ENCODE results near the gene CNNM2. TPM values are rescaled to one million over a fixed set of nuclear protein-coding genes. Genes with fewer than 3 reads are reported as not detected.
"Not testable (repeated sequence)": the region's sequence is repeated elsewhere in the genome, so short reads cannot be mapped to it uniquely, and the experiment has no call there.

Gene CNNM2
- total RNA-seq, 1 donor from 2014 or later = 2.2 TPM

DNA sequence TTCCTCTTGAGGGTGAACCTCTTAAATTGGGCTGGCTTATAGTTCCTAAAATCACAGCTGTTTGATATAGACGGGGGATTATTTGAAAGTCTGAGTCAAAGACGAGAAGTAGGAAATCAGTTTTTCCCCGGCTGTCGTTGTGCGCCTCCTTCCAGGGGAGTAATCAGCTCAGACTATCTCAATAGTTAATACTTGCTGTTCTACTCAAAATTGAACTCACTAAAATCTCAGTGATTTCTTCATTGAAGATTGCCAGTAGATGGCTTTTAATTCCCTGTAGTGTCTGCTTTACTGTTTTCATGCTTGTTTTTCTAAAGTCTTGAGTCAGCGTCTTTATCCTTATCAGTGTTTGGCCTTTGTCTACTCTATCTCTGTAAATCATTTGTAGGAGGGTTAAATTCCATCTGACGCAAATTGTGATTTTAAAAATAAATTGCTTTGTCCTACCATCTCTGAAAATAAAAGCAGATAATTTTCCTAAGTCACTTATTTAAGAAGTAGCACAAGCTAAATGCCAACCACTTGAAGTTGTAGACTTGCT lies 47.3 kb downstream of the CNNM2 start:
- DNase-seq (ENCODE audit: low read depth, low spot score) = no peak

DNA sequence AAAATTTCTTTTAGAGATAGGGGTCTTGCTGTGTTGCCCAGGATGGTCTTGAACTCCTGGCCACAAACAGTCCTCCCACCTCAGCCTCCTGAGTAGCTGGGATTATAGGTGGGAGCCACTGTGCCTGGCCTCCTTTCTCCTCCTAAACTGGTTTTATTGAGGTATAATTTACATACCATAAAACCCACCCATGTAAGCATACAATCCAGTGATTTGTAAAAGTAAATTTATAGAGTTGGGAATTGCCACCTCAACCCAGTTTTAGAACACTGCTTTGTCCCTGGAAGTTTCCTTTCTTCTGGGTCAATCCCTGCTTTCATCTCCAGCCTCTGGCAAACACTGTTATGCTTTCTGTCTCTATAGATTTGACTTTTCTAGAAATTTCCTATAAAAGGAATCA lies 49.0 kb downstream of the CNNM2 start:
- DNase-seq (ENCODE audit: low read depth, low spot score) = no peak

- DNase-seq (ENCODE audit: low read depth, low spot score) = no peak
Measured at GRCh38 chr10:102970562-102971340, 52.7 kb downstream of the CNNM2 start.

GRCh38 chr10:102975483-102976379 lies 57.6 kb downstream of the CNNM2 start:
- no peak for DNase-seq (ENCODE audit: low read depth, low spot score)

GRCh38 chr10:102976380-102976726 lies 58.3 kb downstream of the CNNM2 start:
- not testable (repeated sequence) for DNase-seq (ENCODE audit: low read depth, low spot score)

DNA sequence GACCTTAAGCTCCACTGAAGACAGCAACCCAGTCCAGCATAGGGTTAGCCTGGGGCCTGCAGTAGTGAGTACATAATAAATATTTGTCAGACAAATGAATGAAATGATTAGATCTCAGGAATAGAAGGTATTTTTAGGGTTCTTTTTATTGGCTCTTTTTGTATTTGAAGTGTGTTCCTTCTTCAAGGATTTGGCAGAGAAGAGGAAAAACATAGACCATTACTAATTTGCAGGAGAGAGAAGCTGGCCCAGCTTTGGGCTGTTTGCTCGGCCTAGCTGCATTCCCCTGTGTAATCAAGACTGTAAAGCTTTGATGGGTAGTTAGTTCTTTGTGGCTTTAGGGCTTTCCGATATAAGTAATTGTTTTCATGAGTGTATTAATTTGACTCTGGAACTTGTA lies 64.2 kb downstream of the CNNM2 start:
- no peak for DNase-seq (ENCODE audit: low read depth, low spot score)

- no peak for DNase-seq (ENCODE audit: low read depth, low spot score)
Measured at GRCh38 chr10:102984086-102984485, 66.0 kb downstream of the CNNM2 start.

GRCh38 chr10:102985811-102986210 lies 67.7 kb downstream of the CNNM2 start:
- DNase-seq (ENCODE audit: low read depth, low spot score) = no peak

DNA sequence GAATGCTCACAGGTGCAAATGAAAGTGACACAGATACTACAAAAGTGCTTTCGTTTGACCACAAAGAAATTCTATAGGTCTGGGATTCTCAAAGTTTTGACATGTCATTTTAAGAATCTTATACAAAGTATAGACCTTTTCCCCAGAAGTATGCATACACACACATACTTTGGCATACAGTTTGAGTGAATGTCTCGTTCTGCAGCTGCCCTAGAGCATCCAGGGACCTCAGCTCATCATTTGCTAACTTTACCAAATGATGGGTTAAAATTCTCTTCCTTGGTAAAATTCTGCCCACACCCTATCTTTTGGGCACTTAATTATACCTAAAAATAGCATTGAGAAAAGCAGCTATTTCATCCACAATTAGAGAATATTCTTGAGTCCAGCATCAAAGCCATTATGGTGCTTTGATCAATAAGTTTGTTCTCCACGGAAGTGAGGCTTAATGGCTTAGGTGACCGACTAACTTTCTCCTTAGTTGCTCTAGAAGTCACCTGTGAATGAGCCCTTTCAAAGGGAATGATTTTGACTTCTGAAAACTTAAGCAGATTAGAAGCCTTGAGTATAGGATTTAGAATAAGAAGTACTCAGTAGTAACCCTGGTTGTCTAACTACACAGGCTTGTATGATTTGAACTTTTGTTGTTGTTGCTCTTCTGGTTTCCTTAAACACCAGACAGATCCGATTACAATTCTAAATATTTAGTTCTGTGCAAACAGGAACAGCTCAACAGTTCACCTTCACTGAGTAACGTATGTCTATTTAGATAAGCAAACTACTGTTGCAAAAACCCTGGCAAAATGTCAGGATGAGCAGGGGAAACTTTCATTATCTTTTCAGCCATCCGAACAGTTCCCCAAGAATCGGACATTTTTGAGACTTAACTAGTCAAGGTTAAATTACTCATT lies 70.6 kb downstream of the CNNM2 start:
- no peak for DNase-seq (ENCODE audit: low read depth, low spot score)

DNA sequence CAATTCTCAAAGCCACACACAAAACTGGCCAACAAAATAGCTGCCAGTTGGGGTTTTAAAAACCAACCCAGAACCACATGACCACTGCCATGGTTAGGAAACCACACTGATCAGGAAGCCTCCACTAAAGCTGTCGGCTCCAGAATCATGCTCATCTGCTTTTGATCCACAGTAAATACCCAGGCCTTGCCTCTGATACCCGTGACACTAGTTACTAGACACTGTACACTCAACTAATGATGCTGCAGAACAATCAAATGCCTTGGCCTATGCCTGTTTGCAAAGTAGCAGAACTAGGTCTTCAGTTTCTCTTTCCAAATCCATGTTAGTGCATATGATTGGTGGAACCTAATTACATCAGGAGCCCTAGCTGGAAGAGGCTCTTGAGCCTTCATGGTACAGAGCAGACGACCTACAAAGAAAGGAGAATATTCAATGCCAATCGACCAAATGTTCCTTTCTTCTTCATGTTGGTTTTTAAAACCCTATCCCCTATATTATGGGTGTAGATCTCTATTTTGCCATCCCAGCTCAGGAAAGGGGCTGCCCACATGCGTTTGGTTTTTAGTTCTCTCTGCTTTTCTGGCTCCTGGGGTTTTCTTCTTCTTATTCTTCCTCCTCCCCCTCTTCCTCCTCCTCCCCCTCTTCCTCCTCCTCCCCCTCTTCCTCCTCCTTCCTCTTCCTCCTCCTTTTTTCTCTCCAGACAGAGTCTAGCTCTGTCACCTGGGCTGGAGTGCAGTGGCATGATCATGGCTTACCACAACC lies 76.6 kb downstream of the CNNM2 start:
- DNase-seq (ENCODE audit: low read depth, low spot score) = no peak

- no peak for DNase-seq (ENCODE audit: low read depth, low spot score)
Measured at GRCh38 chr10:102996876-102997275, 78.8 kb downstream of the CNNM2 start.

DNA sequence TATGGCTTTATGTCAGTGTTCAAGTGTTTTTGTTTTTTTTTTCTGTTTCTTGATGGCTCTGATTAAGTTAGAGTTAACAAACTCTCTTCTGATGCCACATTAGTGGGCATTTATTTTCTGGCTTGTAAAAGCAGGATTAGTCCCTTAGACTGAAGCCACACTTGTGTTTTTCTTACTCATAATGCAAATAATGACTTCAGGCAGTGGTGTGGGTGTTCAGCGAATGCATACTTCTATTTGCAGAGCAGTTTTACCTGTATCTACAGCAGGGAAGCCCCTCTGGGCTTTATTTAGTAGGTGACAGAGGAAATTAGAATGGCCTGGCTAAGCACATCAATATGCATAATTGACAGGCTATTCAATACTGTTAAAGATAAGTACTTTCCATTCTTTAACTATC lies 79.9 kb downstream of the CNNM2 start:
- no peak for DNase-seq (ENCODE audit: low read depth, low spot score)

GRCh38 chr10:102998399-102998907 lies 80.4 kb downstream of the CNNM2 start:
- DNase-seq (ENCODE audit: low read depth, low spot score) = no peak

GRCh38 chr10:103000050-103000449 lies 82.0 kb downstream of the CNNM2 start:
- DNase-seq (ENCODE audit: low read depth, low spot score) = not testable (repeated sequence)

GRCh38 chr10:103007017-103007416 lies 88.9 kb downstream of the CNNM2 start:
- DNase-seq (ENCODE audit: low read depth, low spot score) = no peak

DNA sequence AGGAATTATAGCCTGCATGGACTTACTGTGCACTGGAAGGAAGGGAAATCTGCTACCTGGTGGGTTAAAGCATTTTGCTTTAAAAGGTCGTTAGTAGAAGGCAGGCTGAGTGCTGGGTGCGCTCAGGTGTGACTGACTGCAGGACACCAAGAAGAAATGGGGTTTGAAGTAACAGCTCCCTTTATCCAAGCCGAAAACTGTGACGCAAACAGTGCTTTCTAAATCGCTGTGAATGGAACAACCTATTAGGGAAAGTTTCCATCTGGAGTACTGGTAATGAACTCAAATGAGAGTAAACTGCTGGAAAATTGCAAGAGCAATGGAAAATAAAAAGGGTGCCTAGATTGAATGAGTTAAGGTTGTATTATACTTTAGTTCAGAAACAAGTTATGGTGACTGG lies 95.3 kb downstream of the CNNM2 start:
- DNase-seq (ENCODE audit: low read depth, low spot score) = no peak

DNA sequence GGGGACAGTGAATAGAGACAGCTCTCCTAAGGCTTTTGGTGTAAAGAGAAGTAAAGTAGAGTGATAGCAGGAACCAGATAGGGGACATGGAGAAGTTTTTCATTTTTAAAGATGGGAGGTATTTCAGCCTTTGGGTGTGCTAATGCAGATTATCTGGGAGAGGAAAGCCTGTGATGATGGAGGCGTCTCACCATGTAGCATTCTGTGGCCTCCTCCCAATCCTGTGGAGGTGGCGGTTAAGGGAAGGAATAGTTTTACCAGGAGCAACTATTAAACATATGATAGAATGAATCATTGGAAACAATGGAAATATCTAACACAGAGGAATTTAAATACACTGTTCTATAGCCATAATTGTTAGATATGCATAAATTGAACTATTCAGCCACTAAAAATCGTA lies 101.3 kb downstream of the CNNM2 start:
- DNase-seq (ENCODE audit: low read depth, low spot score) = no peak

- DNase-seq (ENCODE audit: low read depth, low spot score) = no peak
Measured at GRCh38 chr10:103021150-103021899, 103.2 kb downstream of the CNNM2 start.

- no peak for DNase-seq (ENCODE audit: low read depth, low spot score)
Measured at GRCh38 chr10:103021900-103022293, 103.8 kb downstream of the CNNM2 start.

- no peak for DNase-seq (ENCODE audit: low read depth, low spot score)
Measured at GRCh38 chr10:103025696-103026095, 107.6 kb downstream of the CNNM2 start.
